ENCODE measurements around the gene KCTD15. TPM values are rescaled to one million over a fixed set of nuclear protein-coding genes. Genes with fewer than 3 reads are reported as not detected.

KCTD15 gene
- total RNA-seq, 1 experiment from 2014 or later = 59.9 TPM

DNA sequence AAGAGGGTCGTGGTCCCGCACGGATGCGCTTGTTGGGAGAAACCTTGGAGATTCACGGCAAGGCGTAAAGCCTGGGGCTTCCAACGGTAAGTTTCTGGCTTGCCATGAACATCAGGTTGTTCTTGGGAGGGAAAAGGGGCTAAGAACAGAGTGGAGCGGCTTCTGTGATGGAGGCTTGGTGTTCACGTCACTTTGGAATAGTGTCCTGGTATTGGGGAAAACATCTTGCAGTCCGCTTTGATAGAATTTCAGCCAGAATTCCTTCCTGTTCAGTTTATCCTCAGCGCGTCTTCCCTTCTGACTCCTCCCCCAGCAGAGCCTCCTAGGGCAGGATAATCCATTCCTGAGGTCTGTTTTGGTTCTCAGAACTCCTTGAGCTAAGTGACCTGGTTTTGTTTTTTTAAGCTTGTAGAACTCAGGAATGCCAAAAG lies 2.0 kb downstream of the KCTD15 start:
- Histone ChIP-seq H3K4me1 (ENCODE audit: insufficient read depth, low read length) (peaks cover 8% of the 10 kb centered on the region; the same call in 1 of the 2 replicates), H3K9ac (ENCODE audit: extremely low read depth, insufficient read length, low read length) (peak overlapping the region; percentile 3), H4K5ac (ENCODE audit: insufficient read length, low read depth, low read length) (no peak overlapping the region), H3K79me2 (ENCODE audit: insufficient read depth, low read length) (no peaks in the 10 kb centered on the region), H4K8ac (replicated peaks; ENCODE audit: insufficient read length, low read depth, low read length) (no peak overlapping the region), H2BK120ac (ENCODE audit: low read depth, low read length, poor library complexity, severe bottlenecking) (no peak overlapping the region), H2AK5ac (ENCODE audit: insufficient read length, low read length) (no peak overlapping the region), H3K9me3 (ENCODE audit: control insufficient read depth, low read depth, low read length) (no peaks in the 10 kb centered on the region), H2AFZ (ENCODE audit: low read length) (no peak overlapping the region), H3K4me2 (ENCODE audit: insufficient read depth, insufficient read length, low read length) (peak overlapping the region; percentile 80), H3K79me1 (ENCODE audit: insufficient read depth, low read depth, low read length, poor library complexity, severe bottlenecking) (no peaks in the 10 kb centered on the region), H2BK12ac (ENCODE audit: insufficient read length, low read depth, low read length) (no peak overlapping the region), H3K56ac (ENCODE audit: insufficient read length, low read depth, low read length) (no peak overlapping the region), H3T11ph (ENCODE audit: low read length) (no peak overlapping the region), H2BK20ac (ENCODE audit: low read depth, low read length, poor library complexity, severe bottlenecking) (no peak overlapping the region), H3K27ac (ENCODE audit: insufficient read length, low read depth, low read length) (no peak overlapping the region), H4K91ac (ENCODE audit: insufficient read length, low read depth, low read length) (no peak overlapping the region), H3K23me2 (ENCODE audit: insufficient read length, low read depth, low read length, poor library complexity, severe bottlenecking) (peaks cover 13% of the 10 kb centered on the region), H2BK5ac (ENCODE audit: insufficient read length, low read length) (no peak overlapping the region), H2BK15ac (ENCODE audit: low read depth, low read length) (no peak overlapping the region), H3K4ac (ENCODE audit: low read depth, low read length) (no peak overlapping the region), H3K23ac (ENCODE audit: insufficient read length, low read depth, low read length) (no peak overlapping the region), H4K20me1 (ENCODE audit: control insufficient read depth, insufficient read depth, insufficient read length) (no peaks in the 10 kb centered on the region), H3K27me3 (ENCODE audit: insufficient read depth, low read length) (no peaks in the 10 kb centered on the region), H3K18ac (ENCODE audit: insufficient read length, low read depth, low read length) (peak overlapping the region; percentile 6), H3K14ac (ENCODE audit: insufficient read depth, low read length) (peak overlapping the region; percentile 14; the same call in 1 of the 2 replicates)
- no peak for DNase-seq
- no CpG with 5 or more reads among the region's 12 CpGs for WGBS (ENCODE audit: extremely low coverage, insufficient read length, low lambda C conversion rate)
- peak overlapping the region; percentile 77 to 90 for H3K4me3 Mint-ChIP-seq
- peaks cover 27 to 36% of the 10 kb centered on the region in 2 experiments for H3K4me1 Mint-ChIP-seq
- H3K9me3 Mint-ChIP-seq = no peaks in the 10 kb centered on the region
- peaks cover 13 to 44% (median 35%) of the 10 kb centered on the region in 3 experiments; a peak in 6 of 7 replicates for H3K36me3 Mint-ChIP-seq (ENCODE audit: insufficient read depth in 1 of 3, low read depth in 3 of 3)
- TF ChIP-seq, protein P1, sequence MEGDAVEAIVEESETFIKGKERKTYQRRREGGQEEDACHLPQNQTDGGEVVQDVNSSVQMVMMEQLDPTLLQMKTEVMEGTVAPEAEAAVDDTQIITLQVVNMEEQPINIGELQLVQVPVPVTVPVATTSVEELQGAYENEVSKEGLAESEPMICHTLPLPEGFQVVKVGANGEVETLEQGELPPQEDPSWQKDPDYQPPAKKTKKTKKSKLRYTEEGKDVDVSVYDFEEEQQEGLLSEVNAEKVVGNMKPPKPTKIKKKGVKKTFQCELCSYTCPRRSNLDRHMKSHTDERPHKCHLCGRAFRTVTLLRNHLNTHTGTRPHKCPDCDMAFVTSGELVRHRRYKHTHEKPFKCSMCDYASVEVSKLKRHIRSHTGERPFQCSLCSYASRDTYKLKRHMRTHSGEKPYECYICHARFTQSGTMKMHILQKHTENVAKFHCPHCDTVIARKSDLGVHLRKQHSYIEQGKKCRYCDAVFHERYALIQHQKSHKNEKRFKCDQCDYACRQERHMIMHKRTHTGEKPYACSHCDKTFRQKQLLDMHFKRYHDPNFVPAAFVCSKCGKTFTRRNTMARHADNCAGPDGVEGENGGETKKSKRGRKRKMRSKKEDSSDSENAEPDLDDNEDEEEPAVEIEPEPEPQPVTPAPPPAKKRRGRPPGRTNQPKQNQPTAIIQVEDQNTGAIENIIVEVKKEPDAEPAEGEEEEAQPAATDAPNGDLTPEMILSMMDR (conservative IDR thresholded peaks at IDR 0.05) = no peak
- H3K27me3 Mint-ChIP-seq (ENCODE audit: low read depth) = no peaks in the 10 kb centered on the region; the same call in 1 of the 2 replicates
- peak overlapping the region; percentile 44 to 74 (median 56); a peak in 5 of 7 replicates for H3K27ac Mint-ChIP-seq

All from H9 (cell line).